Urothelium cell line (cell line): ENCODE measurements around the gene SYT7.

Experiments used
- DNase-seq: peaks from one replicate; pipeline ENCODE4 v3.0.0; 2011; ENCODE audit warnings: low spot score, mixed read lengths
- FAIRE-seq: peaks from 2 replicates; lab custom pipeline; 2011; peaks lifted over from hg19 to GRCh38; lab: Jason Lieb, UNC

SYT7 gene

GRCh38 chr11:61539831-61540357 lies 41.0 kb downstream of the SYT7 start:
- no peak for DNase-seq
- no peak for FAIRE-seq

- DNase-seq = no peak
These were observed 41.9 kb downstream of the SYT7 start for GRCh38 chr11:61539006-61539405.

GRCh38 chr11:61538636-61538961 lies 42.3 kb downstream of the SYT7 start:
- DNase-seq (no peak), FAIRE-seq (no peak)

More at GRCh38 chr11:61539006-61539405, 41.9 kb downstream of the SYT7 start:
- FAIRE-seq = no peak

GRCh38 chr11:61537326-61537725 lies 43.5 kb downstream of the SYT7 start:
- DNase-seq = no peak
- FAIRE-seq = no peak

GRCh38 chr11:61536676-61537270 lies 44.1 kb downstream of the SYT7 start:
- DNase-seq = no peak
- no peak for FAIRE-seq

- FAIRE-seq = no peak
These were observed 44.7 kb downstream of the SYT7 start for GRCh38 chr11:61535998-61536675.

GRCh38 chr11:61534933-61535839 lies 45.7 kb downstream of the SYT7 start:
- no peak for FAIRE-seq
- DNase-seq = no peak

More at GRCh38 chr11:61535998-61536675, 44.7 kb downstream of the SYT7 start:
- no peak for DNase-seq

GRCh38 chr11:61534025-61534932 lies 46.6 kb downstream of the SYT7 start:
- DNase-seq = no peak

GRCh38 chr11:61533401-61533800 lies 47.5 kb downstream of the SYT7 start:
- no peak for DNase-seq
- FAIRE-seq = no peak

More at GRCh38 chr11:61534025-61534932, 46.6 kb downstream of the SYT7 start:
- peak; percentile 91 for FAIRE-seq

GRCh38 chr11:61533039-61533375 lies 47.9 kb downstream of the SYT7 start:
- FAIRE-seq (no peak), DNase-seq (no peak)

GRCh38 chr11:61532134-61533038 lies 48.5 kb downstream of the SYT7 start:
- no peak for FAIRE-seq

GRCh38 chr11:61531044-61531443 lies 49.8 kb downstream of the SYT7 start:
- FAIRE-seq = no peak
- DNase-seq = no peak

More at GRCh38 chr11:61532134-61533038, 48.5 kb downstream of the SYT7 start:
- DNase-seq = peak; percentile 72

- no peak for DNase-seq
- no peak for FAIRE-seq
These were observed 51.2 kb downstream of the SYT7 start for GRCh38 chr11:61529537-61530225.

- FAIRE-seq (no peak), DNase-seq (no peak)
These were observed 52.8 kb downstream of the SYT7 start for GRCh38 chr11:61528114-61528513.

GRCh38 chr11:61526956-61527731 lies 53.7 kb downstream of the SYT7 start:
- no peak for FAIRE-seq
- DNase-seq = no peak

- FAIRE-seq (no peak), DNase-seq (no peak)
These were observed 54.6 kb downstream of the SYT7 start for GRCh38 chr11:61526229-61526628.

- FAIRE-seq = no peak
- no peak for DNase-seq
These were observed 55.8 kb downstream of the SYT7 start for GRCh38 chr11:61524963-61525587.

GRCh38 chr11:61524446-61524845 lies 56.4 kb downstream of the SYT7 start:
- no peak for DNase-seq
- no peak for FAIRE-seq
